A549 (cell line): ENCODE results near the gene TXNDC17. TPM values are rescaled to one million over a fixed set of nuclear protein-coding genes. Genes with fewer than 3 reads are reported as not detected.

ENCODE experiments used
- ATAC-seq, 2 experiments: fragments of 200-7000 bp in 1 of 2; fragments of >200 bp in 1 of 2; cut with Nextera tagmentation in 1 of 2; cut with Tn5 transposase in 1 of 2; 3 replicates each; pipeline versions ENCODE4 v1.8.0 to v1.9.1; 2018 to 2020; ENCODE audit warnings: mild to moderate bottlenecking in 1 of 2, moderate library complexity in 1 of 2
- CTCF ChIA-PET: fragments of 300-600 bp; sonication (Branson Sonifier 250); formaldehyde crosslinking; extraction: SDS; loops from one replicate; lab custom pipeline; 2021; ENCODE audit warnings: antibody characterized with exemption, inconsistent platforms; lab: Yijun Ruan, JAX
- POLR2A ChIA-PET: fragments of 350-600 bp; formaldehyde crosslinking; extraction: SDS; loops from one replicate; lab custom pipeline; 2021; ENCODE audit warnings: antibody characterized with exemption, inconsistent platforms; lab: Yijun Ruan, JAX
- DNase-seq, 2 experiments: peaks; one replicate each; pipeline versions ENCODE4 v3.0.0 to v3.0.0-alpha.2; 2011 to 2016; ENCODE audit warnings: low read depth in 1 of 2, low spot score in 1 of 2
- FAIRE-seq: peaks from 2 replicates; lab custom pipeline; 2011; peaks lifted over from hg19 to GRCh38; lab: Jason Lieb, UNC
- H3K27ac ChIP-seq, 2 experiments: fragments of >200 bp; sonication (Bioruptor Twin); formaldehyde crosslinking; 3 replicates each; pipeline ENCODE4 v1.5.1; 2016 to 2017
- H3K4me1 ChIP-seq: fragments of >200 bp; sonication (Bioruptor Twin); formaldehyde crosslinking; 3 replicates; pipeline ENCODE4 v1.6.1; 2016
- H3K4me2 ChIP-seq: fragments of >200 bp; sonication (Bioruptor Twin); formaldehyde crosslinking; 3 replicates; pipeline ENCODE4 v1.6.1; 2016
- H3K4me3 ChIP-seq: fragments of >200 bp; sonication (Bioruptor Twin); formaldehyde crosslinking; 3 replicates; pipeline ENCODE4 v1.5.1; 2016
- H3K9me3 ChIP-seq: fragments of >200 bp; sonication (Bioruptor Twin); formaldehyde crosslinking; 3 replicates; pipeline ENCODE4 v1.6.1; 2016
- E2F6 ChIP-seq: IDR thresholded peaks from 2 replicates; pipeline ENCODE4 v1.6.1; 2012; ENCODE audit warnings: low read depth, borderline replicate concordance
- HES2 ChIP-seq: fragments of >200 bp; sonication (Bioruptor Twin); formaldehyde crosslinking; IDR thresholded peaks from 2 replicates; pipeline ENCODE4 v1.6.1; 2016
- JUN ChIP-seq, 2 experiments: fragments of >200 bp; sonication (Bioruptor Twin); formaldehyde crosslinking; IDR thresholded peaks; 2 replicates in 1 of 2; 3 replicates in 1 of 2; pipeline ENCODE4 v1.6.1; 2016 to 2017
- RARB ChIP-seq: fragments of 250-450 bp; sonication (Bioruptor Pico); IDR thresholded peaks from 2 replicates; pipeline ENCODE4 v1.8.0; 2021; ENCODE audit warnings: mild to moderate bottlenecking, moderate library complexity
- REST ChIP-seq: fragments of 200-600 bp; sonication (generic); IDR thresholded peaks from 2 replicates; pipeline ENCODE4 v1.6.1; 2016; ENCODE audit warnings: antibody characterized with exemption, mild to moderate bottlenecking, moderate library complexity
- TFCP2L1 ChIP-seq: fragments of 250-450 bp; sonication (Bioruptor Pico); IDR thresholded peaks from 2 replicates; pipeline ENCODE4 v1.5.0; 2021; ENCODE audit warnings: mild to moderate bottlenecking
- USF2 ChIP-seq: fragments of 450-650 bp; IDR thresholded peaks from 2 replicates; pipeline ENCODE4 v1.6.1; 2014; ENCODE audit warnings: antibody characterized with exemption
- WGBS: methylation state at CpG from one replicate; pipeline ENCODE4 v1.1.6; 2017; ENCODE audit errors: missing lambda C conversion rate; 5-methylcytosine and 5-hydroxymethylcytosine counted together
- polyA plus RNA-seq, 4 experiments: library from polyadenylated mRNA; depleted of rRNA in 3 of 4; stranded (reverse); fragments of >200 nt; fragmentation: RNase III in 1 of 4; extraction: RNeasy Plus Mini Kit Qiagen cat#74134 plus additional on column Dnase treatment in 1 of 4; gene quantifications; 2 replicates in 3 of 4; 3 replicates in 1 of 4; pipeline ENCODE4 v1.2.3, GENCODE V29; 2011 to 2017

The TXNDC17 gene
- polyA plus RNA-seq, 2 of the 4 experiments (the other 2 are of a cell fraction): 572 to 621 TPM

GRCh38 chr17:6639014-6639585, 1.8 kb upstream of the TXNDC17 start (continued):
- TF ChIP-seq E2F6: no peak

GRCh38 chr17:6639586-6640535, 999 bp upstream of the TXNDC17 start:
- 5% methylated on average over 45 of the region's 67 CpGs for WGBS
- Histone ChIP-seq H3K27ac (peak overlapping the region; percentile 94 to 97), H3K4me1 (peaks cover 22% of the 10 kb centered on the region), H3K4me2 (peak overlapping the region; percentile 87), H3K9me3 (no peaks in the 10 kb centered on the region), H3K4me3 (peak overlapping the region; percentile 81)
- FAIRE-seq (no peak), DNase-seq (peak in 1 of 2 experiments; percentile 43), ATAC-seq (peak; percentile 56 to 70)
- TF ChIP-seq HES2 (no peak), TFCP2L1 (CRISPR knock-in tag) (0 out of 2 replicates have a peak, but pooled peaks have one; percentile 33)
- ChIA-PET POLR2A (interaction anchor here (1.1 to 2.2 kb wide), 4 partner anchors 11 to 177 kb away, joined by 3 to 12 read pairs (median 4); partner anchors contain the start of genes C17orf100 and MED31), CTCF (interaction anchor here (0.7 to 4.2 kb wide), 8 partner anchors 9 to 1201 kb away, joined by 3 to 24 read pairs (median 4); partner anchors contain the start of gene C1QBP)

GRCh38 chr17:6641247-6641863, 495 bp downstream of the TXNDC17 start:
- whole genome bisulfite sequencing: 5% methylated on average over 20 of the region's 20 CpGs

More at GRCh38 chr17:6641247-6641863, 495 bp downstream of the TXNDC17 start:
- Histone ChIP-seq H3K9me3 (no peaks in the 10 kb centered on the region), H3K27ac (peak overlapping the region; percentile 94 to 97), H3K4me2 (peak overlapping the region; percentile 87), H3K4me3 (peak overlapping the region; percentile 81), H3K4me1 (peaks cover 22% of the 10 kb centered on the region)
- ChIA-PET CTCF (interaction anchor here (1.0 to 5.8 kb wide), 9 partner anchors 13 to 380 kb away, joined by 3 to 42 read pairs (median 3); no protein-coding TSS in a partner anchor), POLR2A (interaction anchor here (0.7 to 2.2 kb wide), 5 partner anchors 10 to 170 kb away, joined by 3 to 12 read pairs (median 4); partner anchors contain the start of genes C17orf100 and MED31)
- peak in 1 of 2 experiments; percentile 41 for DNase-seq
- FAIRE-seq: peak; percentile 43
- TF ChIP-seq USF2: no peak
- 0 out of 2 replicates have a peak, but pooled peaks have one; percentile 1 for TF ChIP-seq REST
- TF ChIP-seq JUN (IDR thresholded peaks at IDR 0.05): 0 out of 5 replicates have a peak, but pooled peaks of 1 of the 2 experiments have one; percentile 4
- 0 out of 2 replicates have a peak, but pooled peaks have one; percentile 5 for TF ChIP-seq RARB
- ATAC-seq: peak; percentile 22 to 56; a peak in 5 of 6 replicates
